HepG2 (cell line): ENCODE measurements around the gene PAPSS2. TPM values are rescaled to one million over a fixed set of nuclear protein-coding genes. Genes with fewer than 3 reads are reported as not detected.
A peak's percentile ranks its signal among the peaks of the same experiment; 100 is the strongest.

ENCODE experiments used
- GABPB1 ChIP-seq: IDR thresholded peaks from 2 replicates; pipeline ENCODE4 v1.6.1; 2016; ENCODE audit warnings: mild to moderate bottlenecking, missing genetic modification reagents, moderate library complexity, missing compliant biosample characterization
- PITX1 ChIP-seq: sonication (generic); formaldehyde crosslinking; IDR thresholded peaks from 2 replicates; pipeline ENCODE4 v1.5.1; 2020; ENCODE audit warnings: mild to moderate bottlenecking, missing genetic modification reagents
- RCOR2 ChIP-seq: IDR thresholded peaks from 2 replicates; pipeline ENCODE4 v1.6.1; 2016; ENCODE audit warnings: missing biosample characterization, missing genetic modification reagents
- ZBTB33 ChIP-seq: sonication (generic); formaldehyde crosslinking; IDR thresholded peaks from 2 replicates; pipeline ENCODE4 v1.4.0; 2020; ENCODE audit warnings: missing genetic modification reagents
- ZNF350 ChIP-seq: sonication (generic); formaldehyde crosslinking; IDR thresholded peaks from 2 replicates; pipeline ENCODE4 v1.4.0; 2020; ENCODE audit warnings: mild to moderate bottlenecking, low read depth, missing genetic modification reagents, borderline replicate concordance
- ZNF362 ChIP-seq: sonication (generic); formaldehyde crosslinking; IDR thresholded peaks from 2 replicates; pipeline ENCODE4 v1.4.0; 2020; ENCODE audit warnings: missing genetic modification reagents, mild to moderate bottlenecking, borderline replicate concordance
- ZNF770 ChIP-seq: sonication (generic); formaldehyde crosslinking; IDR thresholded peaks from 2 replicates; pipeline ENCODE4 v1.5.0; 2020; ENCODE audit warnings: mild to moderate bottlenecking, missing genetic modification reagents
- ZNF792 ChIP-seq: IDR thresholded peaks from 2 replicates; pipeline ENCODE4 v1.6.1; 2016
- ZSCAN31 ChIP-seq: sonication (generic); formaldehyde crosslinking; IDR thresholded peaks from 2 replicates; pipeline ENCODE4 v1.5.0; 2020; ENCODE audit warnings: low read depth, mild to moderate bottlenecking, missing genetic modification reagents
- polyA plus RNA-seq, 8 experiments: library from polyadenylated mRNA; depleted of rRNA in 3 of 8; stranded (reverse) in 7 of 8; unstranded in 1 of 8; fragments of >200 nt; fragmentation: Illumina TruSeq in 4 of 8; extraction: Trizol in 4 of 8; gene quantifications; 2 replicates each; pipeline versions ENCODE4 v1.2.1 to v1.2.3, GENCODE V29; 2011 to 2016; ENCODE audit warnings: low read depth in 4 of 8, missing spikeins in 1 of 8, mixed read lengths in 1 of 8; ENCODE audit not compliant: insufficient read depth in 1 of 8
- total RNA-seq, 5 experiments: library from RNA; depleted of rRNA; stranded (reverse); fragments of >200 nt; fragmentation: Illumina TruSeq; extraction: Trizol; gene quantifications; 2 replicates each; pipeline ENCODE4 v1.2.3, GENCODE V29; 2016; ENCODE audit warnings: low read depth in 1 of 5

Gene PAPSS2
- total and polyA plus RNA-seq, 2 of the 13 experiments (the other 11 are each of a cell fraction or from before 2014, with no cell fraction given): 0.11 to 0.12 TPM

GRCh38 chr10:87742992-87743610 lies 83.4 kb downstream of the PAPSS2 start (continued):
- TF ChIP-seq RCOR2 (CRISPR knock-in tag): peak; percentile 63; the same call in 1 of the 2 replicates
- peak; percentile 78 for TF ChIP-seq ZNF362
- TF ChIP-seq ZBTB33: peak; percentile 17; the same call in 1 of the 2 replicates
- 0 out of 2 replicates have a peak, but pooled peaks have one; percentile 22 for TF ChIP-seq PITX1
- TF ChIP-seq ZSCAN31: 0 out of 2 replicates have a peak, but pooled peaks have one; percentile 42
- TF ChIP-seq ZNF350: peak; percentile 80; the same call in 1 of the 2 replicates
- 0 out of 2 replicates have a peak, but pooled peaks have one; percentile 23 for TF ChIP-seq GABPB1
- TF ChIP-seq ZNF770 (CRISPR knock-in tag): peak; percentile 74
- peak; percentile 75; the same call in 1 of the 2 replicates for TF ChIP-seq ZNF792 (CRISPR knock-in tag)
- TF ChIP-seq, all 625 proteins: peak for 92; not testable (repeated sequence) for 533
